UCSD-AML1 (cell line): ENCODE results near the gene IGHMBP2.
A peak's percentile ranks its signal among the peaks of the same experiment; 100 is the strongest.

ENCODE experiments used
- DNase-seq: peaks from one replicate; lab custom pipeline; 2025; ENCODE audit not compliant: unreplicated experiment; lab: John Stamatoyannopoulos, UW

Gene IGHMBP2

GRCh38 chr11:68889948-68890446, 13.7 kb upstream of the IGHMBP2 start:
- no peak for DNase-seq

GRCh38 chr11:68890490-68891231, 13.0 kb upstream of the IGHMBP2 start:
- DNase-seq = no peak

GRCh38 chr11:68891351-68891948, 12.2 kb upstream of the IGHMBP2 start:
- DNase-seq = no peak

- no peak for DNase-seq
Measured at GRCh38 chr11:68892576-68892975, 11.1 kb upstream of the IGHMBP2 start.

GRCh38 chr11:68893282-68893681, 10.4 kb upstream of the IGHMBP2 start:
- no peak for DNase-seq

- DNase-seq = no peak
Measured at GRCh38 chr11:68896171-68896959, 7.3 kb upstream of the IGHMBP2 start.

GRCh38 chr11:68897441-68897840, 6.2 kb upstream of the IGHMBP2 start:
- no peak for DNase-seq

GRCh38 chr11:68900835-68901381, 2.8 kb upstream of the IGHMBP2 start:
- no peak for DNase-seq

GRCh38 chr11:68904248-68904847, 657 bp downstream of the IGHMBP2 start:
- DNase-seq = peak; percentile 53

- no peak for DNase-seq
Measured at GRCh38 chr11:68905421-68906360, 2.0 kb downstream of the IGHMBP2 start.

GRCh38 chr11:68908273-68908672, 4.6 kb downstream of the IGHMBP2 start:
- no peak for DNase-seq

- DNase-seq = no peak
Measured at GRCh38 chr11:68910965-68911364, 7.3 kb downstream of the IGHMBP2 start.

GRCh38 chr11:68911731-68912130, 8.0 kb downstream of the IGHMBP2 start:
- no peak for DNase-seq

GRCh38 chr11:68912254-68912653, 8.6 kb downstream of the IGHMBP2 start:
- no peak for DNase-seq

GRCh38 chr11:68913188-68913587, 9.5 kb downstream of the IGHMBP2 start:
- DNase-seq = no peak

GRCh38 chr11:68914761-68915160, 11.1 kb downstream of the IGHMBP2 start:
- DNase-seq = no peak

GRCh38 chr11:68916439-68916838, 12.7 kb downstream of the IGHMBP2 start:
- DNase-seq = no peak

- no peak for DNase-seq
Measured at GRCh38 chr11:68923614-68924013, 19.9 kb downstream of the IGHMBP2 start.

GRCh38 chr11:68924073-68924925, 20.6 kb downstream of the IGHMBP2 start:
- no peak for DNase-seq
